T-helper 22 cell (primary cell): Measurements from ENCODE around the gene CT45A2.
"Not testable (repeated sequence)": the region's sequence is repeated elsewhere in the genome, so short reads cannot be mapped to it uniquely, and the experiment has no call there.

Experiments
- DNase-seq: peaks from one replicate; pipeline ENCODE4 v3.0.0-alpha.2; 2020; ENCODE audit warnings: low read depth

CT45A2 gene

GRCh38 chrX:135819912-135820311 lies at the start of gene CT45A2:
Gene CT45A2 (minus strand): TSS chrX:135820012. CDS start chrX:135816265, 3,747 bp downstream.
- DNase-seq = not testable (repeated sequence)

- DNase-seq = not testable (repeated sequence)
Measured at GRCh38 chrX:135854438-135854837, 34.6 kb upstream of the CT45A2 start, which contains the start of gene CT45A8. Gene CT45A8 (minus strand): TSS chrX:135854538. CDS start chrX:135850783, 3,755 bp downstream.

GRCh38 chrX:135837180-135837579 lies 17.4 kb upstream of the CT45A2 start, which contains the start of gene CT45A7:
Gene CT45A7 (minus strand): TSS chrX:135837280. CDS start chrX:135833533, 3,747 bp downstream.
- not testable (repeated sequence) for DNase-seq

GRCh38 chrX:135802687-135803086 lies 17.1 kb downstream of the CT45A2 start, which contains the start of gene CT45A6:
Gene CT45A6 (minus strand): TSS chrX:135802787. CDS start chrX:135798993, 3,794 bp downstream.
- not testable (repeated sequence) for DNase-seq

- not testable (repeated sequence) for DNase-seq
Measured at GRCh38 chrX:135785403-135785802, 34.4 kb downstream of the CT45A2 start, which contains the start of gene CT45A5. Gene CT45A5 (minus strand): TSS chrX:135785503. CDS start chrX:135781729, 3,774 bp downstream.

- not testable (repeated sequence) for DNase-seq
Measured at GRCh38 chrX:135768091-135768490, 51.7 kb downstream of the CT45A2 start, which contains the start of gene CT45A3. Gene CT45A3 (minus strand): TSS chrX:135768191. CDS start chrX:135764444, 3,747 bp downstream.
